Loucy (cell line): ENCODE measurements around the gene DLGAP4.
"Not testable (repeated sequence)": the region's sequence is repeated elsewhere in the genome, so short reads cannot be mapped to it uniquely, and the experiment has no call there.

Experiments used
- H2AFZ ChIP-seq: fragments of 200-600 bp; sonication (generic); 2 replicates; pipeline ENCODE4 v1.6.0; 2016; ENCODE audit warnings: antibody characterized with exemption, mild to moderate bottlenecking, low read length, moderate library complexity
- H3F3A ChIP-seq: fragments of 200-600 bp; 2 replicates; pipeline ENCODE4 v1.6.0; 2016; ENCODE audit warnings: antibody characterized with exemption, low read depth, mild to moderate bottlenecking
- H3K27me3 ChIP-seq: fragments of 200-600 bp; sonication (generic); 2 replicates; pipeline ENCODE4 v1.6.1; 2014; ENCODE audit warnings: low read length, mild to moderate bottlenecking; ENCODE audit not compliant: insufficient read depth, poor library complexity, severe bottlenecking
- H3K36me3 ChIP-seq: fragments of 200-600 bp; sonication (generic); 2 replicates; pipeline ENCODE4 v1.6.1; 2016; ENCODE audit warnings: low read length; ENCODE audit not compliant: insufficient read depth
- H3K4me1 ChIP-seq: fragments of 200-600 bp; sonication (generic); 2 replicates; pipeline ENCODE4 v1.5.1; 2014; ENCODE audit warnings: low read length, mild to moderate bottlenecking; ENCODE audit not compliant: insufficient read depth, poor library complexity, severe bottlenecking
- H3K4me2 ChIP-seq: fragments of 200-600 bp; sonication (generic); 2 replicates; pipeline ENCODE4 v1.6.0; 2014; ENCODE audit warnings: antibody characterized with exemption, low read length, low read depth, mild to moderate bottlenecking; ENCODE audit not compliant: poor library complexity, severe bottlenecking
- H3K4me3 ChIP-seq: fragments of 200-600 bp; sonication (generic); 2 replicates; pipeline ENCODE4 v1.5.1; 2014; ENCODE audit warnings: low read length, mild to moderate bottlenecking, mixed read lengths; ENCODE audit not compliant: poor library complexity, severe bottlenecking
- H3K79me2 ChIP-seq: fragments of 200-600 bp; sonication (generic); 2 replicates; pipeline ENCODE4 v1.6.1; 2014; ENCODE audit warnings: low read length; ENCODE audit not compliant: insufficient read depth
- H3K9ac ChIP-seq: fragments of 200-600 bp; sonication (generic); 2 replicates; pipeline ENCODE4 v1.6.0; 2014; ENCODE audit warnings: mild to moderate bottlenecking, low read depth, low read length, moderate library complexity; ENCODE audit not compliant: poor library complexity, severe bottlenecking
- H3K9me2 ChIP-seq: fragments of 200-600 bp; sonication (generic); replicated peaks from 2 replicates; pipeline ENCODE4 v1.6.1; 2016; ENCODE audit warnings: low read depth, low read length, mixed read lengths
- H3K9me3 ChIP-seq: fragments of 200-600 bp; sonication (generic); 2 replicates; pipeline ENCODE4 v1.6.1; 2014; ENCODE audit warnings: mild to moderate bottlenecking, antibody characterized with exemption, low read length, low read depth; ENCODE audit not compliant: insufficient read depth
- H4K20me1 ChIP-seq: fragments of 200-600 bp; sonication (generic); 2 replicates; pipeline ENCODE4 v1.6.0; 2014; ENCODE audit warnings: antibody characterized with exemption, low read length, mild to moderate bottlenecking; ENCODE audit not compliant: insufficient read depth, poor library complexity, severe bottlenecking
- EZH2phosphoT487 ChIP-seq: fragments of 200-600 bp; IDR thresholded peaks from 2 replicates; pipeline ENCODE4 v1.6.1; 2018; ENCODE audit warnings: antibody characterized with exemption, mild to moderate bottlenecking, moderate library complexity, borderline replicate concordance
- TF ChIP-seq, protein P1 (sequence below): fragments of 200-600 bp; sonication (generic); conservative IDR thresholded peaks from 2 replicates; pipeline ENCODE4 v1.5.1; 2014; ENCODE audit warnings: mild to moderate bottlenecking, antibody characterized with exemption, low read length

DLGAP4 gene

DNA sequence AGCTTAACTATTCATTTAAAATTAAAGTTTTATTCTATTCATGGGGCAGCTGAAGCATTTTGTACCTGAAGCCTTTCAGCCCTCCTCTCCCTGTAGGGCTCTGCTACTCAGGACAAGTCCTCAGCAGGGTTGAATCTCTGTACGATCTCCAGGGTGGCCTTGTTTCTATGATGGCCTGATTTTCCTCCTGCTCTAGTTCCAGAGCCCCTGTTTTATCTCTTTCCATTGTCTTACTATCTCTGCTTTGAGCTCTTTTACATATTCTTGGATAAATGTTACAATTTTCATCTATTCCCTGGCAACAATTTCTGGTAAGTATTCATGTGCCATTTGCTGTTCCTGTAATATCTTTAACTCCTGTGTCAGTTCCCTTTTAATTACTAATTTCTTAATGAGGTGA is 215.4 kb downstream of the DLGAP4 start:
- H2AFZ ChIP-seq = no peak overlapping the region
- no peaks in the 10 kb centered on the region for H3K27me3 ChIP-seq
- H3K79me2 ChIP-seq = no peaks in the 10 kb centered on the region
- H3K9ac ChIP-seq = no peak overlapping the region
- H3K9me3 ChIP-seq = no peaks in the 10 kb centered on the region
- peaks cover 24% of the 10 kb centered on the region; the same call in 1 of the 2 replicates for H3K36me3 ChIP-seq
- no peaks in the 10 kb centered on the region for H3K4me1 ChIP-seq
- no peaks in the 10 kb centered on the region for H3F3A ChIP-seq
- H3K4me2 ChIP-seq = no peak overlapping the region
- no peak overlapping the region for H3K4me3 ChIP-seq
- no peaks in the 10 kb centered on the region for H3K9me2 ChIP-seq
- TF ChIP-seq EZH2phosphoT487 = no peak
- TF ChIP-seq, protein P1, sequence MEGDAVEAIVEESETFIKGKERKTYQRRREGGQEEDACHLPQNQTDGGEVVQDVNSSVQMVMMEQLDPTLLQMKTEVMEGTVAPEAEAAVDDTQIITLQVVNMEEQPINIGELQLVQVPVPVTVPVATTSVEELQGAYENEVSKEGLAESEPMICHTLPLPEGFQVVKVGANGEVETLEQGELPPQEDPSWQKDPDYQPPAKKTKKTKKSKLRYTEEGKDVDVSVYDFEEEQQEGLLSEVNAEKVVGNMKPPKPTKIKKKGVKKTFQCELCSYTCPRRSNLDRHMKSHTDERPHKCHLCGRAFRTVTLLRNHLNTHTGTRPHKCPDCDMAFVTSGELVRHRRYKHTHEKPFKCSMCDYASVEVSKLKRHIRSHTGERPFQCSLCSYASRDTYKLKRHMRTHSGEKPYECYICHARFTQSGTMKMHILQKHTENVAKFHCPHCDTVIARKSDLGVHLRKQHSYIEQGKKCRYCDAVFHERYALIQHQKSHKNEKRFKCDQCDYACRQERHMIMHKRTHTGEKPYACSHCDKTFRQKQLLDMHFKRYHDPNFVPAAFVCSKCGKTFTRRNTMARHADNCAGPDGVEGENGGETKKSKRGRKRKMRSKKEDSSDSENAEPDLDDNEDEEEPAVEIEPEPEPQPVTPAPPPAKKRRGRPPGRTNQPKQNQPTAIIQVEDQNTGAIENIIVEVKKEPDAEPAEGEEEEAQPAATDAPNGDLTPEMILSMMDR = no peak
- no peaks in the 10 kb centered on the region for H4K20me1 ChIP-seq

DNA sequence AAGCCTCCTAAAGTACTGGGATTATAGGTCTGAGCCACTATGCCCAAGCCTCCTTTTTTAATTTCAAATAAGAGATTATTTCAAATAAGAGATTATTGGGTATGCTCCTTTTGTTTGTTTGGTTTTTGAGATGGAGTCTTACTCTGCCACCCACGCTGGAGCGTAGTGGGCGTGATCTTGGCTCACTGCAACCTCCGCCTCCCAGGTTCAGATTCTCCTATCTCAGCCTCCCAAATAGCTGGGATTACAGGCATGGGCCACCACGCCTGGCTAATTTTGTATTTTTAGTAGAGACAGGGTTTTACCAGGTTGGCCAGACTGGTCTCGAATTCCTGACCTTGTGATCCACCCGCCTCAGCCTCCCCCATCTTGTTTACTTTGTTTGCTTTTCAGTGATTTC is 216.3 kb downstream of the DLGAP4 start:
- peaks cover 32% of the 10 kb centered on the region; the same call in 1 of the 2 replicates for H3K36me3 ChIP-seq
- H3K27me3 ChIP-seq, H3K9me2 ChIP-seq, H3K9ac ChIP-seq, H3K79me2 ChIP-seq, H3K9me3 ChIP-seq, H4K20me1 ChIP-seq, H3F3A ChIP-seq, H3K4me1 ChIP-seq, H3K4me3 ChIP-seq, H3K4me2 ChIP-seq, H2AFZ ChIP-seq: not testable (repeated sequence)

DNA sequence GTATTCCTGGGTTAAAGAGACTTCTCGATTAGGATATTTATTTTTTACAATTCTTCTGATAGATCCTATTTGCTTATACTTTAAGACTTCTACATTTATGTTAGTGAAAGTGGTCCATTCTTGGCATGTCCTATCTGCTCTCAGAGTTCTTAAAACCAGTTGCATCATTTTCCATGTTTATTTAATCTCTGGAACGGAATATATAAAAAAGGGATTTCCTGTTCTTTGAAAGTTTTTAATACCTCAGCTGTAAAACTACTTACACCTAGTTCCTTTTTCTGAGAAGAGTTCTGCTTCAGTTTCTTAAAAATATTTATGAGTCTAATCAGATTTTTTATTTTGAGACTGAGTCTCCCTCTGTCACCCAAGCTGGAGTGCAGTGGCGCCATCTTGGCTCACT is 217.2 kb downstream of the DLGAP4 start:
- H3K9ac ChIP-seq = no peak overlapping the region
- H3K4me2 ChIP-seq = no peak overlapping the region
- no peaks in the 10 kb centered on the region for H3K79me2 ChIP-seq
- H3K9me2 ChIP-seq = no peaks in the 10 kb centered on the region
- no peak overlapping the region for H3K4me3 ChIP-seq
- H3K27me3 ChIP-seq = no peaks in the 10 kb centered on the region
- H3K4me1 ChIP-seq = no peaks in the 10 kb centered on the region
- H3F3A ChIP-seq = no peaks in the 10 kb centered on the region
- H3K9me3 ChIP-seq = no peaks in the 10 kb centered on the region
- peaks cover 35% of the 10 kb centered on the region; the same call in 1 of the 2 replicates for H3K36me3 ChIP-seq
- no peaks in the 10 kb centered on the region for H4K20me1 ChIP-seq
- H2AFZ ChIP-seq = no peak overlapping the region
- TF ChIP-seq, protein P1 = no peak
- no peak for TF ChIP-seq EZH2phosphoT487

DNA sequence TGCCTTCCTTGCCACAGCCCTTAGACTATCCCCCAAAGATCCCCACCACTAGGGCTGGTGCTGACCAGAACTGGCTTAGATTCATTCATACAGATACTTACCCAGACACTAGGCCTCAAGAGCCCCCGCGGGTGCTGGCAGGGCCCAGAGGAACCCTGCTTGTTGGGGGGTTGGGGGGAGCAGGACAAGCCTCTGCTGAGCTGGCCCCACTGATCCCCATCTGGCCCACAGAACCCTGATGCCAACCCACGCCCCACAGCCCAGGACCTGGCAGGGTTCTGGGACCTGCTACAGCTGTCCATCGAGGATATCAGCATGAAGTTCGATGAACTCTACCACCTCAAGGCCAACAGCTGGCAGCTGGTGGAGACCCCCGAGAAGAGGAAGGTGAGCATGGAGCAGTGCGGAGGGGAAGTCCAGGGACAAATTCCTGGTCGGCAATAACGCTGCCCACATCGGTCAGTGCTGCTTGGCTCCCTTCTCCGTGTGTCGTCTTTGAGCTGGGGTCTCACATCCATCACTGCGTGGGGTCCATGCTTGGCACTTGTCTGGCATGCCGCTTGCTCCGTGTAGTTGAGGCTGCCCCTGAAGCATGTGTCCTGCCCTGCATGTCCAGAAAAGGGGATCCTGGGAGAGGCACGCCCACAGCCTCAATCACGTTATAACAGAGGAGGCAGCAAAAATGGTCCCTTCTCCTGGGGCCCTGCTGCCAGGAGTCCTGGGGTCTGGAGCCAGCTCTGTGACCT is 219.7 kb downstream of the DLGAP4 start:
- Histone ChIP-seq H3K27me3 (no peaks in the 10 kb centered on the region), H3K4me2 (no peak overlapping the region), H3K9me2 (no peaks in the 10 kb centered on the region), H2AFZ (no peak overlapping the region), H3K9ac (no peak overlapping the region), H3F3A (no peaks in the 10 kb centered on the region), H3K4me1 (no peaks in the 10 kb centered on the region), H3K9me3 (no peaks in the 10 kb centered on the region), H3K36me3 (peaks cover 35% of the 10 kb centered on the region; the same call in 1 of the 2 replicates), H4K20me1 (no peaks in the 10 kb centered on the region), H3K4me3 (no peak overlapping the region), H3K79me2 (no peaks in the 10 kb centered on the region)
- no peak for TF ChIP-seq EZH2phosphoT487
- TF ChIP-seq, protein P1 = no peak
